Measurements from ENCODE around the gene NLRP9.
"Not testable (repeated sequence)": the region's sequence is repeated elsewhere in the genome, so short reads cannot be mapped to it uniquely, and the experiment has no call there.

Gene NLRP9

DNA sequence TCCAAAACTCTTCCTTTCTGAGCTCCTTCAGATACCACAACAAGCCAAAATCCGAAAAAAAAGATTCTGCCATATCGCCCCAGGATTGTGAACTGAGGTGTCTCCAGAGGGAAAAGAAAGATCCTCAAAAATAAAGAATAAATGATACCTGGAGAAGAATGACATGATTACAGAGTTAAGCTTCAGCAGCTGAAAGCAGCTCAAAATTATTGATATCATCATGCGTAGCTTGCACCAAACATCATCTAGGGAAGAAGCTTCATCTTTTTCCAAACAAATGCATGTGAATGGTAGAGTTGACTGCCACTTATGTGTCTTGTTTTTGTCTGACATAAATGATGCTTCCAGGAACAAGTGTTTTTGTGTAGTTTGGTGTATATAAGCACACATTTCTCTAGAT lies at the start of gene NLRP9:
Gene NLRP9, minus strand, starts transcription at position 101 of the 400 bp plus-strand sequence. Its CDS starts 28 bp downstream, at position 73.
- no peak within 1 kb of the TSS for H3K4me3 ChIP-seq (ENCODE audit: low read length)
- TF ChIP-seq ZNF274 (IDR thresholded peaks at IDR 0.05; ENCODE audit: low read depth, low read length) = no peak

DNA sequence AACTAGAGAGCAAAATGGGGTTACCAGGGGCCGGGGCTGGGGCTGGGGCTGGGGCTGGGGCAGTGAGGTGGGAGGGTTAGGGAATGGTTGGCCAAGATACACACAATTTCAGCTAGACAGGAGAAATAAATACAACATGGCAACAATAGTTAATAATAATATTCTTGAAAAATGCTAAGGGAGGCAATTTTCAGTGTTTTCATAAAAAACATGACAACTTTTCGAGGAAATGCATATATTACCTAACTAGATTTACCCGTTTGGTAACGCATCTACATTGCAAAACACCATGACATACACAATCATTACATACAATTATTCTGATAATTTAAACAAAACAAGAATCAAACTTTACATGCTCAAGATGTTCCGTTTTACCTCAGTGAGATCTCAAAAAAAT lies 42.9 kb upstream of the NLRP9 start:
- no peak overlapping the region for H3K4me3 ChIP-seq (ENCODE audit: low read length)
- no peak for TF ChIP-seq ZNF274 (IDR thresholded peaks at IDR 0.05; ENCODE audit: low read depth, low read length)

DNA sequence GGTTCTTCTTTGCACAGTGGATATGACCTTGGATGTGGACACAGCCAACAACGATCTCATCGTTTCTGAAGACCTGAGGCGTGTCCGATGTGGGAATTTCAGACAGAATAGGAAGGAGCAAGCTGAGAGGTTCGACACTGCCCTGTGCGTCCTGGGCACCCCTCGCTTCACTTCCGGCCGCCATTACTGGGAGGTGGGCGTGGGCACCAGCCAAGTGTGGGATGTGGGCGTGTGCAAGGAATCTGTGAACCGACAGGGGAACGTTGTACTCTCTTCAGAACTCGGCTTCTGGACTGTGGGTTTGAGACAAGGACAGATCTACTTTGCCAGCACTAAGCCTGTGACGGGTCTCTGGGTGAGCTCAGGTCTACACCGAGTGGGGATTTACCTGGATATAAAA lies 40.1 kb upstream of the NLRP9 start:
- TF ChIP-seq ZNF274 (IDR thresholded peaks at IDR 0.05; ENCODE audit: low read depth, low read length) = no peak
- H3K4me3 ChIP-seq (ENCODE audit: low read length) = no peak overlapping the region

- H3K4me3 ChIP-seq (ENCODE audit: low read length) = no peak overlapping the region
- no peak for TF ChIP-seq ZNF274 (IDR thresholded peaks at IDR 0.05; ENCODE audit: low read depth, low read length)
Measured at GRCh38 chr19:55777528-55777927, 39.3 kb upstream of the NLRP9 start.

- H3K4me3 ChIP-seq (ENCODE audit: low read length) = not testable (repeated sequence)
Measured at GRCh38 chr19:55769632-55770031, 31.4 kb upstream of the NLRP9 start.

DNA sequence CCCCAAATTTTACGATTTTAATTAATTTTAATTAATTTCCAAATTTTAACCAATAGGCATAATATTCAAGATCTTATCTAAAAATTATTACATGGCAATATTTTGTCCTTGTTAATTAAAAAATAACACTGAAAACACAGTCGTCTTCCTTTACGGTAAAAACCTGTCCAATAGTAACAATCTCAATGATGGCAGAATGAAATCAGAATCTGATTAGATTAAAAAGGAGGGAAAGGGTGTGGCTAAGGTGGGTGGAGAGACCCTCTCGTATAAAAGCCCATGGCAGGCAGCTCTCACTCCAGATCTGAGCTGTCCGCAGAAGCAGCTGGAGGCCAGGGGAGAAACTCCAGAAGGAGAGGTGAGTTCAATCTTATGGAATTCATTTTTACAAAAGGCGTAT lies 30.6 kb upstream of the NLRP9 start, which contains the start of gene RFPL4AL1:
Gene RFPL4AL1, plus strand, starts transcription at position 301 of the 400 bp plus-strand sequence. CDS start 2,687 bp downstream, outside the sequence.
- H3K4me3 ChIP-seq (ENCODE audit: low read length) = not testable (repeated sequence)

DNA sequence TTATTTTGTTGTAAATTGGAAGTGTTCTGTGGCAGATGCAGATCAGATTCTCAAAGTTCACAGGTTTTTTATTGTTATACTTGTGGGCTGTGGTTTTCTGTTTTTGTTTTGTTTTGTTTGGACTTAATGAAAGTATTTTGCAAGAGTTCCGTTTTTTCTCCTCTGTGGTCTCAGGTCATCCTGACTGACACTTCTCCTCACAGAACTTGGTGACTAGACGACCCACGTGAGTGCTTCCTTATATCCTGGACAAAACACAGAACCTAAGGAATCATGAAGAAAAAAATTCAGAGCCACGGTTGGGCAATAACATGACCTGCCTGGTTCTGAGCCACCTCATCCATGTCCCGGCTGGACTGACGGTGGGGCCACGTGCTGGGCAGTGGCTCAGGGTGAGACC lies 28.3 kb upstream of the NLRP9 start:
- no peak for TF ChIP-seq ZNF274 (IDR thresholded peaks at IDR 0.05; ENCODE audit: low read depth, low read length)
- H3K4me3 ChIP-seq (ENCODE audit: low read length) = no peak overlapping the region

GRCh38 chr19:55758797-55759196 lies 20.6 kb upstream of the NLRP9 start, which contains the start of gene RFPL4A:
Gene RFPL4A (plus strand): TSS chr19:55759097. CDS start chr19:55761801, 2,704 bp downstream.
- H3K4me3 ChIP-seq (ENCODE audit: low read length) = not testable (repeated sequence)

GRCh38 chr19:55756808-55757207 lies 18.6 kb upstream of the NLRP9 start:
- H3K4me3 ChIP-seq (ENCODE audit: low read length) = not testable (repeated sequence)

DNA sequence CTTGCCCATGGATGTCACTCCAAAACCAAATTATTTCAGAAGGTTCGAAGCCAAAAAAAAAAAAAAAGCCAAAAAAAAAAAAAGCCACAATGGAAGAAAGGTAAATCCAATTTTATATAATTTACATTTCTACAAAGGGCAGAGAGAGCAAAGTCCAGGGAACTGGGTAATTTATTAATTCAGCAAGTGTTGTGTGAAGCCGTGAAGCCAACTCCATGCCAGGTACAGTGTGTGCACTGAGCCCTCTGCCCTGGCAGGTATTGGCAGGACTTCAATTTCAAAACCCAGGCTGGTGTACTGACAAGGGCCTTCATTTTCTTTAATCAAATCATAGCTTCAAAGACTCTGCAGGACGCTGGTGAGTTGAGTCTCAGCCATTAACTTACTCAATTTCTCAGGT lies 15.2 kb upstream of the NLRP9 start:
- H3K4me3 ChIP-seq (ENCODE audit: low read length) = no peak overlapping the region
- no peak for TF ChIP-seq ZNF274 (IDR thresholded peaks at IDR 0.05; ENCODE audit: low read depth, low read length)

DNA sequence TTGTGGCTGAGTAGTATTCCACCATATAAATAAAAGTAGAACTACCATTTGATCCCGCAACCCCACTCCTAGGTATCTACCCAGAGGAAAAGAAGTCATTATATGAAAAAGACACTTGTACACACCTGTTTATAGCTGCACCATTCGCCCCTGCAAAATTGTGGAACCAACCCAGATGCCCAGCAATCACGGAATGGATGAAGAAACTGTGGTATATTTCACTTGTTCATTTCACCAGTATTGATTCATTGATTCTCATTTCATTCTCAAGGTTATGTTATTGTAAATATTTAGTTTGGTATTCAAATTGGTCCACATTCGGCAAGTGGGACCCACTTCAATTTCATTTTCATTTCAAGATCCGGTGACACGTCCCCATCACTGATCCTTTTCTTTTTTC lies 12.5 kb upstream of the NLRP9 start:
- H3K4me3 ChIP-seq (ENCODE audit: low read length) = no peak overlapping the region
- TF ChIP-seq ZNF274 (IDR thresholded peaks at IDR 0.05; ENCODE audit: low read depth, low read length) = no peak

- H3K4me3 ChIP-seq (ENCODE audit: low read length) = not testable (repeated sequence)
Measured at GRCh38 chr19:55730378-55730777, 7.8 kb downstream of the NLRP9 start.

DNA sequence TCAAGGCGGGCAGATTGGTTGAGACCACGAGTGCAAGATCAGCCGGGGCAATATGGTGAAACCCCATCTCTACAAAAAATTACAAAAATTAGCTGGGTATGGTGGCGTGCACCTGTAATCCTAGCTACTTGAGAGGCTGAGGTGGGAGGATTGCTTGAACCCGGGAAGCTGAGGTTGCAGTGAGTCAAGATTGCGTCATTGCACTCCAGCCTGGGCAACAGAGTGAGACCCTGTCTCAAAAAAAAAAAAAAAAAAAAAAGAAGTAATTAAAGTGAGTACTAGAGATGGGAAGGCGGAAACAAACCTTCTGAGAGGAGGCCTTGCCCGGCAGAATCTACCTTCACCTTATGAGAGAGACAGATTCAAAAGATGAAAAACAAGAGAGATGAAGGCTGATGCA lies 14.7 kb downstream of the NLRP9 start:
- no peak overlapping the region for H3K4me3 ChIP-seq (ENCODE audit: low read length)
- TF ChIP-seq ZNF274 (IDR thresholded peaks at IDR 0.05; ENCODE audit: low read depth, low read length) = no peak

DNA sequence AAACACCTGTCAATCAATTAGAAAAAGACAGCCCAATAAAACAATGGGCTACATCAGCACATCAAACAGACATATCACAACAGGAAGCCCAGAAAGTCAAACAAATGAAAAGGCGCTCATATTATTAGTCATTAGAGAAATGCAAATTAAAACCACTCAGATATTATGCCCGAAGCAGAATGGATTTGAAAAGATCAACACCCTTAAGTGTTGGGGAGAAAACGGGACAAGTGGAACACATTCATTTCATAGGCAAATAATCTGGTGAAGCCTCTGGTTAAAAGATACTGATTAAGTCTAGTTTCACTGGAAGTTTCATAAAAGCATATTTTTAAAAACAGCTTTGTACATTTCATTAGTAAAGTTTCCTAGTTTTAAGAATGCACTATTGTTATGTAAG lies 17.4 kb downstream of the NLRP9 start:
- no peak overlapping the region for H3K4me3 ChIP-seq (ENCODE audit: low read length)
- no peak for TF ChIP-seq ZNF274 (IDR thresholded peaks at IDR 0.05; ENCODE audit: low read depth, low read length)

GRCh38 chr19:55720214-55720746 lies 17.9 kb downstream of the NLRP9 start:
- TF ChIP-seq ZNF274 (IDR thresholded peaks at IDR 0.05; ENCODE audit: low read depth, low read length) = no peak

GRCh38 chr19:55717879-55718711 lies 20.1 kb downstream of the NLRP9 start:
- H3K4me3 ChIP-seq (ENCODE audit: low read length) = not testable (repeated sequence)

More at GRCh38 chr19:55720214-55720746, 17.9 kb downstream of the NLRP9 start:
- no peak overlapping the region for H3K4me3 ChIP-seq (ENCODE audit: low read length)
